ENCODE results near the gene PIP4K2B. TPM values are rescaled to one million over a fixed set of nuclear protein-coding genes. Genes with fewer than 3 reads are reported as not detected.

The PIP4K2B gene
- total RNA-seq, 1 experiment from 2014 or later = 28.0 TPM

DNA sequence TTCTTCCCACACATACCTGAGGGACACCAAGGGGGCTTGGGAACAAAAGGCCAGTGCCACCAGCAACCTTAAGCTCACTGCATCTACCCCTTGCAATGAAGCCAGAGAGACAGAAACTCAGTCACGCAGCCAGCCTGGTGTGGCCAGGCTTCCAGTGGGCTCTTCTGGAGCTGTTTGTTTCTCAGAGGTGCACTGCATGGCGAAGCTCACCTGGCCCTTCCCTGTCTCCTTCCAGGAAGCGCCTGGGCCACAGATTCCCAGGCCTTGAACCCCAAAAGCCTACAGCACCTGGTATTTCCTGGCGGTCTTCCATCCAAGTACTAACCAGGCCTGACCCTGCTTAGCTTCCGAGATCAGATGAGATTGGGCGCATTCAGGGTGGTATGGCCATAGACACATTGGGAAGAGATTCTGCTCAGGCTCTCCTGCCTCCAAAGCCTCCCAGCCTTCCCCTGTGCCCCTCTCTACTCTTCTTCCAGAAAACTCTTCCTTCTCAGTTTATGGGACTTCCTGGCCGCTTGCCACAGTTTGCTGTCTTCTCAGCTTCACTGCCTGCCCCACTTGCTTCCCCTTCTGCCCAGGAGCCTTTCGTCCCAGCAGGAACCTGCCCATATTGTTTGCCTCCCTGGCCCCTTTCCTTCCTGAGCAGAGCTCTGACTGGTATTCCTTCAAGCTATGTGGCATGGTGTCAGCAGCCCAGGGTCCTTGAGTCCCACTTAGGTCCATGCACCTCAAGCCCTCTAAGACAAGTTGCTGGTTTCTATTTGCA is 67.6 kb downstream of the PIP4K2B start:
- no TSS peak for BruUV-seq (replicated peaks)
- H3K27me3 ChIP-seq (replicated peaks; ENCODE audit: insufficient read depth, low read depth, low read length, poor library complexity) = no peaks in the 10 kb centered on the region
- H3K4me3 ChIP-seq (ENCODE audit: low read depth, low read length, poor library complexity, severe bottlenecking) = no peak overlapping the region
- TF ChIP-seq, protein P1, sequence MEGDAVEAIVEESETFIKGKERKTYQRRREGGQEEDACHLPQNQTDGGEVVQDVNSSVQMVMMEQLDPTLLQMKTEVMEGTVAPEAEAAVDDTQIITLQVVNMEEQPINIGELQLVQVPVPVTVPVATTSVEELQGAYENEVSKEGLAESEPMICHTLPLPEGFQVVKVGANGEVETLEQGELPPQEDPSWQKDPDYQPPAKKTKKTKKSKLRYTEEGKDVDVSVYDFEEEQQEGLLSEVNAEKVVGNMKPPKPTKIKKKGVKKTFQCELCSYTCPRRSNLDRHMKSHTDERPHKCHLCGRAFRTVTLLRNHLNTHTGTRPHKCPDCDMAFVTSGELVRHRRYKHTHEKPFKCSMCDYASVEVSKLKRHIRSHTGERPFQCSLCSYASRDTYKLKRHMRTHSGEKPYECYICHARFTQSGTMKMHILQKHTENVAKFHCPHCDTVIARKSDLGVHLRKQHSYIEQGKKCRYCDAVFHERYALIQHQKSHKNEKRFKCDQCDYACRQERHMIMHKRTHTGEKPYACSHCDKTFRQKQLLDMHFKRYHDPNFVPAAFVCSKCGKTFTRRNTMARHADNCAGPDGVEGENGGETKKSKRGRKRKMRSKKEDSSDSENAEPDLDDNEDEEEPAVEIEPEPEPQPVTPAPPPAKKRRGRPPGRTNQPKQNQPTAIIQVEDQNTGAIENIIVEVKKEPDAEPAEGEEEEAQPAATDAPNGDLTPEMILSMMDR (conservative IDR thresholded peaks at IDR 0.05; ENCODE audit: low read depth, low read length) = no peak
- TF ChIP-seq EZH2 (IDR thresholded peaks at IDR 0.05; ENCODE audit: borderline replicate concordance, low read depth, low read length, poor library complexity, severe bottlenecking) = no peak
- ChIA-PET CTCF (interaction anchor here (0.6 to 1.1 kb wide), 2 partner anchors 41 to 893 kb away, joined by 3 read pairs; no protein-coding TSS in a partner anchor), POLR2A (ENCODE audit: low non-redundant PET) (no interaction called here)
- intact Hi-C loops (cut with micrococcal nuclease; ENCODE audit: unreplicated experiment) = no loop called here
- H3K36me3 ChIP-seq (ENCODE audit: insufficient read depth, low read length, poor library complexity, severe bottlenecking) = no peaks in the 10 kb centered on the region
- no peaks in the 10 kb centered on the region for H3K9me3 ChIP-seq (ENCODE audit: low read depth, low read length, poor library complexity, severe bottlenecking)
- H3K4me1 ChIP-seq (ENCODE audit: insufficient read depth, low read length, poor library complexity, severe bottlenecking) = no peaks in the 10 kb centered on the region
- H3K27ac ChIP-seq (ENCODE audit: low read depth, low read length, poor library complexity, severe bottlenecking) = no peak overlapping the region
- DNase-seq (ENCODE audit: low spot score) = no peak

DNA sequence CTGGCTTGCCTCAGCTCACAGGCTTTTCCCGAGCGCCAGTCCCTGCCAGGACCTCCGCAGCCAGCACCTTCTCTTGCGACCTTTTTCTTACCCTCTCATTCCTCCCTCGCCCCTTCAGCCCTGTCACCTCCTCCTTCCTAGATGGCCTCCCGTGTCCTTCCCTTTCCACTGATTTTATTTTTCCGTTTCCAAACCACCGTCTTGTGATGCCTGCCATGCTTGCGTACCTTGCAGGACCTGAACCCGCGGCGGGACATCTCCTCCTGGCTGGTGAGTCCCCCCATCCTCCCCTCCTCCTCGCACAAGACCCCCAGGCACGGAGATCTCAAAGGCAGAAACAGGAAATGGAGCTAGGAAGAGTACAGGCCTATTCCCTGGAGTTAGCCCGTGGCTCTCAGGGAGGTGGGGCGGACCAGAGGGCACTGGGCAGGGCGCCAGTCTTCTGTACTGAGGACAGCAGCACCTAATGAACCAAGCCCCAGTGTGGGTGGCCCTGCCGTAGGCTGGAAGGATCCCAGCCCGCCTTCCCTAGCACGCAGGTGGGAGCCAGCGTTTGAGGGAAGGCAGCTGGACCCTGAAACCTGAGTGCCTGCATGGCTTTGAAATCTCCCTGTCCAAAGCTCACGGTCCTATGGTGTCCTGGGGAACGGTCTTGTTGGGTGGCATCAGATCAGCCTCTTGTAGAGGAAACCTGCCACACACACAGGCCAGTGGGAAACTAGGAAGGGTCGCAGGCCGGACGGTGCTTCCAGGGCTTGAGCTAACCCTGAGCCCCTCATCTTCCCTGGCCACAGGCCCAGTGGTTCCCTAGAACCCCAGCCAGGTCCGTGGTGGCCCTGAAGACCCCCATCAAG is 68.6 kb downstream of the PIP4K2B start:
- peak overlapping the region; percentile 50 for H3K27ac ChIP-seq (ENCODE audit: low read depth, low read length, poor library complexity, severe bottlenecking)
- intact Hi-C loops (cut with micrococcal nuclease; ENCODE audit: unreplicated experiment) = no loop called here
- H3K4me3 ChIP-seq (ENCODE audit: low read depth, low read length, poor library complexity, severe bottlenecking) = peak overlapping the region; percentile 50
- peak; percentile 22 for DNase-seq (ENCODE audit: low spot score)
- BruUV-seq (replicated peaks) = no TSS peak
- no peaks in the 10 kb centered on the region for H3K9me3 ChIP-seq (ENCODE audit: low read depth, low read length, poor library complexity, severe bottlenecking)
- H3K27me3 ChIP-seq (replicated peaks; ENCODE audit: insufficient read depth, low read depth, low read length, poor library complexity) = no peaks in the 10 kb centered on the region
- ChIA-PET POLR2A (ENCODE audit: low non-redundant PET) (no interaction called here), CTCF (interaction anchor here (0.5 to 0.6 kb wide), 2 partner anchors 222 to 894 kb away, joined by 3 to 12 read pairs; no protein-coding TSS in a partner anchor)
- TF ChIP-seq, protein P1 (conservative IDR thresholded peaks at IDR 0.05; ENCODE audit: low read depth, low read length) = no peak
- no peak for TF ChIP-seq EZH2 (IDR thresholded peaks at IDR 0.05; ENCODE audit: borderline replicate concordance, low read depth, low read length, poor library complexity, severe bottlenecking)
- H3K4me1 ChIP-seq (ENCODE audit: insufficient read depth, low read length, poor library complexity, severe bottlenecking) = no peaks in the 10 kb centered on the region
- H3K36me3 ChIP-seq (ENCODE audit: insufficient read depth, low read length, poor library complexity, severe bottlenecking) = no peaks in the 10 kb centered on the region

DNA sequence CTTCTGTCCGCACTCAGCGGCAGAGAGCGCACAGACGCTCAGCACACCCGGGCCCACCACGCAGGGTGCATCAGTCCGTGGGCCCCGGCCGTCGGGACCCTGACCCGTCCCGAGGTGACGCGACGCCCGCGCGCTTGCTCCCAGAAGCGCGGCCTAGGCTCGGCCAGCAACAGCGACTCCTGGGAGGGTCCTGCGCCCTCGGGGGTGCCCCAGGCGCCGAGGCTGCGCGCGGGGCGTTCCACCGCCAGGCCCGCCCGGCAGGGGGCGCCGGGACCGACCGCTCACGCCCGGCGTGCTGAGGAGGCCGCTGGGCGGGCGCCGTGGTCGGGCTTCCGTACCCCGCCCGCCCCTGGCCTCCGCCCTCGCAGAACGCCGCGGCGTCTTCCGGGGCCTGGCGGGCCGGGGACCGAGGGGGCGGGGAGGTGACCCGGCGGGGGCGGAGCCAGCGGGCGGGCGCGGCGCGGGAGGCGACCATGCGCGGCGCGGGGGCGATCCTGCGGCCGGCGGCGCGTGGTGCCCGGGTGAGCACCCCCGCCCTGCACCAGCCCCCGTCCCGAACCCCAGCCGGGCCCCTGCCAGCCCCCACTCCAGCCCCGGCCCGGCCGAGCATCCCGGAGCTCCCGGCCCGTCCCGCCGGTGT is 69.3 kb downstream of the PIP4K2B start, which contains the start of gene CISD3:
Gene CISD3 (plus strand): TSS at position 456 of the 640 bp plus-strand sequence. CDS start 18 bp downstream, at position 474.
- H3K4me1 ChIP-seq (ENCODE audit: insufficient read depth, low read length, poor library complexity, severe bottlenecking) = no peaks in the 10 kb centered on the region
- ChIA-PET CTCF (interaction anchor here (0.5 kb wide), 1 partner anchor 223 kb away, joined by 12 read pairs; no protein-coding TSS in a partner anchor), POLR2A (ENCODE audit: low non-redundant PET) (no interaction called here)
- H3K36me3 ChIP-seq (ENCODE audit: insufficient read depth, low read length, poor library complexity, severe bottlenecking) = no peaks in the 10 kb centered on the region
- peak within 1 kb of the TSS; percentile 61 for H3K27ac ChIP-seq (ENCODE audit: low read depth, low read length, poor library complexity, severe bottlenecking)
- no peak for TF ChIP-seq EZH2 (IDR thresholded peaks at IDR 0.05; ENCODE audit: borderline replicate concordance, low read depth, low read length, poor library complexity, severe bottlenecking)
- TF ChIP-seq, protein P1 (conservative IDR thresholded peaks at IDR 0.05; ENCODE audit: low read depth, low read length) = peak; percentile 30; the same call in 1 of the 2 replicates
- DNase-seq (ENCODE audit: low spot score) = peak; percentile 75
- no TSS peak for BruUV-seq (replicated peaks)
- peak within 1 kb of the TSS; percentile 50 for H3K4me3 ChIP-seq (ENCODE audit: low read depth, low read length, poor library complexity, severe bottlenecking)
- H3K9me3 ChIP-seq (ENCODE audit: low read depth, low read length, poor library complexity, severe bottlenecking) = no peaks in the 10 kb centered on the region
- intact Hi-C loops (cut with micrococcal nuclease; ENCODE audit: unreplicated experiment) = no loop called here
- H3K27me3 ChIP-seq (replicated peaks; ENCODE audit: insufficient read depth, low read depth, low read length, poor library complexity) = no peaks in the 10 kb centered on the region
